Measurements from ENCODE around the gene HYLS1. TPM values are rescaled to one million over a fixed set of nuclear protein-coding genes. Genes with fewer than 3 reads are reported as not detected.

The HYLS1 gene
- total and polyA plus RNA-seq, 9 of the 15 experiments (the other 6 are each of a cell fraction or from before 2014, with no cell fraction given) = 2.7 to 8.2 (median 4.8) TPM

GRCh38 chr11:125869521-125869920 is 17.9 kb upstream of the HYLS1 start (continued):
- TF ChIP-seq, protein P1, sequence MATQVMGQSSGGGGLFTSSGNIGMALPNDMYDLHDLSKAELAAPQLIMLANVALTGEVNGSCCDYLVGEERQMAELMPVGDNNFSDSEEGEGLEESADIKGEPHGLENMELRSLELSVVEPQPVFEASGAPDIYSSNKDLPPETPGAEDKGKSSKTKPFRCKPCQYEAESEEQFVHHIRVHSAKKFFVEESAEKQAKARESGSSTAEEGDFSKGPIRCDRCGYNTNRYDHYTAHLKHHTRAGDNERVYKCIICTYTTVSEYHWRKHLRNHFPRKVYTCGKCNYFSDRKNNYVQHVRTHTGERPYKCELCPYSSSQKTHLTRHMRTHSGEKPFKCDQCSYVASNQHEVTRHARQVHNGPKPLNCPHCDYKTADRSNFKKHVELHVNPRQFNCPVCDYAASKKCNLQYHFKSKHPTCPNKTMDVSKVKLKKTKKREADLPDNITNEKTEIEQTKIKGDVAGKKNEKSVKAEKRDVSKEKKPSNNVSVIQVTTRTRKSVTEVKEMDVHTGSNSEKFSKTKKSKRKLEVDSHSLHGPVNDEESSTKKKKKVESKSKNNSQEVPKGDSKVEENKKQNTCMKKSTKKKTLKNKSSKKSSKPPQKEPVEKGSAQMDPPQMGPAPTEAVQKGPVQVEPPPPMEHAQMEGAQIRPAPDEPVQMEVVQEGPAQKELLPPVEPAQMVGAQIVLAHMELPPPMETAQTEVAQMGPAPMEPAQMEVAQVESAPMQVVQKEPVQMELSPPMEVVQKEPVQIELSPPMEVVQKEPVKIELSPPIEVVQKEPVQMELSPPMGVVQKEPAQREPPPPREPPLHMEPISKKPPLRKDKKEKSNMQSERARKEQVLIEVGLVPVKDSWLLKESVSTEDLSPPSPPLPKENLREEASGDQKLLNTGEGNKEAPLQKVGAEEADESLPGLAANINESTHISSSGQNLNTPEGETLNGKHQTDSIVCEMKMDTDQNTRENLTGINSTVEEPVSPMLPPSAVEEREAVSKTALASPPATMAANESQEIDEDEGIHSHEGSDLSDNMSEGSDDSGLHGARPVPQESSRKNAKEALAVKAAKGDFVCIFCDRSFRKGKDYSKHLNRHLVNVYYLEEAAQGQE (IDR thresholded peaks at IDR 0.05; ENCODE audit: borderline replicate concordance) = peak; percentile 14; the same call in 1 of the 2 replicates
- TF ChIP-seq, protein P1 (CRISPR knock-in tag; IDR thresholded peaks at IDR 0.05; ENCODE audit: low read depth) = no peak
- TF ChIP-seq KLF10 (CRISPR knock-in tag; IDR thresholded peaks at IDR 0.05) = no peak

Data from K562 (cell line).